ENCODE measurements around the gene CCDC182.

- no peak for TF ChIP-seq POLR2A (IDR thresholded peaks at IDR 0.05; ENCODE audit: low read length)
- TF ChIP-seq GATA1 (IDR thresholded peaks at IDR 0.05; ENCODE audit: low read depth, low read length), result no peak
These were observed 37.0 kb upstream of the CCDC182 start for GRCh38 chr17:57782062-57782490.

All from erythroblast (primary cell).